OCI-LY7 (cell line): Measurements from ENCODE around the gene PAX7.

Experiments used
- EZH2phosphoT487 ChIP-seq: fragments of 200-600 bp; sonication (generic); IDR thresholded peaks from 2 replicates; pipeline ENCODE4 v1.6.1; 2018; ENCODE audit warnings: low read depth, borderline replicate concordance, mild to moderate bottlenecking, mixed run types, antibody characterized with exemption, low read length, moderate library complexity, mixed read lengths
- TF ChIP-seq, protein P1 (sequence below): fragments of 200-600 bp; sonication (generic); conservative IDR thresholded peaks from 2 replicates; pipeline ENCODE4 v1.5.1; 2014; ENCODE audit warnings: mild to moderate bottlenecking, antibody characterized with exemption, low read length, moderate library complexity, mixed read lengths

DNA sequence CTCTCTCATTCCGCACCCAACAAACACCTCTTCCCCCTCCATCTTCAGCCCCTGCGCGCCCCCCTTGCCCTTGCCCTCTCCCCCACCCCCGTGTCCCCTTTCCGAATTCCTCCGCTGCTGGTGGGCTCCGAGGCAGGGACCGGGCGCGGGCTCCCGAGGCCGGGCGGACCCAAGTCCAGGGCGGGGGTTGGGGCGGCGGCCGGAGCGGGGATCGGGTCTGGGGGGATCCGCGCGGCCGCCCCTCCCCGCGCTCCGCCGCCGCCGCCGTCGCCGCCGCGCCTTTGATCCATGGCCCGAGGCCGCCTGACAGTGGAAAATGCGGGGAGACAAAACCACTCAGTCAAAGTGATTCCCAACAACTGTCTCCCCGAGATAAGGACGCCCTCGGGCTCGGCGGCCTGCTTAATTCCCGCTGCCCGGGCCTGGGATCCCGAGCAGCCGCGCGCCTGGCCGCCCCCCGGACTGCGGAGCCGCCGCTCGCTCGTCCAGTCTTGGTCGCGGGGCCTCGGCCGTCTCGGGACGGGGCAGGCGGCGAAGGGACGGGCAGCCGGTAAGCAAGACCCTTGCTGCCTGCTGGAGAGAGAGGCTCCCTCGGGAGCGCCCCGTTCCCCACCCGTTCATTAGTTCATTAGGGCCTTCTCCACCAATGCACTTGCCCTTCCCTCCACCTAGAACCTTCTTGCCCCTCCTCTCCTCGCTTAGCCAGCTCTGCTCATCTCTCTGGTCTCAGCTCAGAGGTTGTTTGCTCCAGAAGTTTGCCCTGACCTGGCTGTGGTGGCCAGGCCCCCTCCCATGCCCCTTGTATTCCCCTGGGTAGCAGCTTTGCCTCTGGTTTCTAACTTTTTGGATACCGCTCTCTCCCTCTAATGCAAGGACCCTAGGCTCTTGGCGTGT is 86.4 kb downstream of the PAX7 start:
- TF ChIP-seq, protein P1, sequence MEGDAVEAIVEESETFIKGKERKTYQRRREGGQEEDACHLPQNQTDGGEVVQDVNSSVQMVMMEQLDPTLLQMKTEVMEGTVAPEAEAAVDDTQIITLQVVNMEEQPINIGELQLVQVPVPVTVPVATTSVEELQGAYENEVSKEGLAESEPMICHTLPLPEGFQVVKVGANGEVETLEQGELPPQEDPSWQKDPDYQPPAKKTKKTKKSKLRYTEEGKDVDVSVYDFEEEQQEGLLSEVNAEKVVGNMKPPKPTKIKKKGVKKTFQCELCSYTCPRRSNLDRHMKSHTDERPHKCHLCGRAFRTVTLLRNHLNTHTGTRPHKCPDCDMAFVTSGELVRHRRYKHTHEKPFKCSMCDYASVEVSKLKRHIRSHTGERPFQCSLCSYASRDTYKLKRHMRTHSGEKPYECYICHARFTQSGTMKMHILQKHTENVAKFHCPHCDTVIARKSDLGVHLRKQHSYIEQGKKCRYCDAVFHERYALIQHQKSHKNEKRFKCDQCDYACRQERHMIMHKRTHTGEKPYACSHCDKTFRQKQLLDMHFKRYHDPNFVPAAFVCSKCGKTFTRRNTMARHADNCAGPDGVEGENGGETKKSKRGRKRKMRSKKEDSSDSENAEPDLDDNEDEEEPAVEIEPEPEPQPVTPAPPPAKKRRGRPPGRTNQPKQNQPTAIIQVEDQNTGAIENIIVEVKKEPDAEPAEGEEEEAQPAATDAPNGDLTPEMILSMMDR, result no peak
- no peak for TF ChIP-seq EZH2phosphoT487
